Astrocyte of the cerebellum (primary cell): ENCODE results near the gene EPHA4.

Source experiments
- DNase-seq: peaks from one replicate; pipeline ENCODE4 v3.0.0-alpha.2; 2011; ENCODE audit warnings: low read depth
- H3K4me3 ChIP-seq: 2 replicates; pipeline ENCODE4 v1.5.1; 2011; ENCODE audit warnings: mild to moderate bottlenecking, low read depth, low read length, moderate library complexity
- in situ Hi-C: cut with HindIII; loops from 2 replicates; pipeline ENCODE4 v1.10.0; 2017; ENCODE audit warnings: low sequenced_read_pairs
- TF ChIP-seq, protein P1 (sequence below): IDR thresholded peaks from 2 replicates; pipeline ENCODE4 v1.5.1; 2012; ENCODE audit warnings: low read length, low read depth, moderate library complexity, mild to moderate bottlenecking; ENCODE audit errors: missing control alignments

The EPHA4 gene

DNA sequence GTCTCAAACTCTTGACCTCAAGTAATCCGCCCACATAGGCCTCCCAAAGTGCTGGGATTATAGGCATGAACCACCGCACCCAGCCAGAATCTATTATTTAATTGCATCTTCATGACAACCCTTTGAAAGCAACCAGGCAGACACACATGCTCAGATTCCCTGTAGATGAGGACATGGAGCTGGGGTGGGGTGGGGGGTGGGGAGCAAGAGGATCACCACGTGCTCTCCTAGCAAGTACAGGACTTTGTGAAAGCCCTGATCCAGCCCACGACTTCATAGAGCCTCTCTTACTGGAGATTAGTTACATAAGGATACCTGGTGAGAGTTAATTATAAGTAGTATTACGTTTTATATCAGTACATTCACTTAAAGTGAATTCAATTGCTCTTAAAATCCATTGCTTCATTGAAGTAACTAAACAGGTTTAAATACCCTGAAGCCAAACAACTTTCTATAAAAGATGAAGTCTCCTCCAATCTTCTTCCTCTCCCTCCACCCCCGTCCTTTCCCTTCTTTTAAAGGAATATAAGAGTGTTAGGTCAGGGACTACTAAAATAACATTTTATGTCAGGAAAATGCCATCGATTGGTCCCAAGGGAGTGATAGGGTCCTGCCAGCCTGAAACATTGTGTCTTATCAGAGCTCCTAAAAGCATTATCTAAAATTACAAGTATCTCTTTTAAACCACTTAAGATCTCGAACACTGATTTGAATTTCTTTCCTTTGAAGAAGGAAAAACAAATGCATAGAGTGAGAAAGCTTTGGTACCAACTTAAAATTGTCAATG is 123.9 kb downstream of the EPHA4 start:
- in situ Hi-C loops, result no loop called here
- H3K4me3 ChIP-seq, result no peak overlapping the region
- TF ChIP-seq, protein P1, sequence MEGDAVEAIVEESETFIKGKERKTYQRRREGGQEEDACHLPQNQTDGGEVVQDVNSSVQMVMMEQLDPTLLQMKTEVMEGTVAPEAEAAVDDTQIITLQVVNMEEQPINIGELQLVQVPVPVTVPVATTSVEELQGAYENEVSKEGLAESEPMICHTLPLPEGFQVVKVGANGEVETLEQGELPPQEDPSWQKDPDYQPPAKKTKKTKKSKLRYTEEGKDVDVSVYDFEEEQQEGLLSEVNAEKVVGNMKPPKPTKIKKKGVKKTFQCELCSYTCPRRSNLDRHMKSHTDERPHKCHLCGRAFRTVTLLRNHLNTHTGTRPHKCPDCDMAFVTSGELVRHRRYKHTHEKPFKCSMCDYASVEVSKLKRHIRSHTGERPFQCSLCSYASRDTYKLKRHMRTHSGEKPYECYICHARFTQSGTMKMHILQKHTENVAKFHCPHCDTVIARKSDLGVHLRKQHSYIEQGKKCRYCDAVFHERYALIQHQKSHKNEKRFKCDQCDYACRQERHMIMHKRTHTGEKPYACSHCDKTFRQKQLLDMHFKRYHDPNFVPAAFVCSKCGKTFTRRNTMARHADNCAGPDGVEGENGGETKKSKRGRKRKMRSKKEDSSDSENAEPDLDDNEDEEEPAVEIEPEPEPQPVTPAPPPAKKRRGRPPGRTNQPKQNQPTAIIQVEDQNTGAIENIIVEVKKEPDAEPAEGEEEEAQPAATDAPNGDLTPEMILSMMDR, result no peak
- no peak for DNase-seq

DNA sequence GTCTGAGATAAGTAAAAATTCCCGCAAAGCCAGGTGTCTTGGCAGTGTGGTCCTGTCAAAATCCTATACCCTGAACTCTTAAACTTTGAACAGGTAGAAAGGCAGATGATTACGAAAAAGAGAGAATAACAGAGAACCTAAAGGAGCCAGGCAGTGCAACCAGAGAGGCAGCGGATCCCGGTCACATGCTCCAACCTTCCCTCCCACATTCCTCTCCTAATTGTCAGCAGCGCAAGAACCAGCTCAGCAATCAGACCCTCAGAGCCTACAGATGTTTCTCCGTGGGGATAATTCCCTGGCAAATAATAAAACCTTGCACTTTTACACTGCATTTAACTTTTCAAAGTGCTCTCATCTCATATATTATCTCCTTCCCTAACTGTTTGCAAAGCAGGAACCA is 124.8 kb downstream of the EPHA4 start:
- H3K4me3 ChIP-seq, result no peak overlapping the region
- in situ Hi-C loops, result no loop called here
- TF ChIP-seq, protein P1, result no peak
- DNase-seq, result no peak

DNA sequence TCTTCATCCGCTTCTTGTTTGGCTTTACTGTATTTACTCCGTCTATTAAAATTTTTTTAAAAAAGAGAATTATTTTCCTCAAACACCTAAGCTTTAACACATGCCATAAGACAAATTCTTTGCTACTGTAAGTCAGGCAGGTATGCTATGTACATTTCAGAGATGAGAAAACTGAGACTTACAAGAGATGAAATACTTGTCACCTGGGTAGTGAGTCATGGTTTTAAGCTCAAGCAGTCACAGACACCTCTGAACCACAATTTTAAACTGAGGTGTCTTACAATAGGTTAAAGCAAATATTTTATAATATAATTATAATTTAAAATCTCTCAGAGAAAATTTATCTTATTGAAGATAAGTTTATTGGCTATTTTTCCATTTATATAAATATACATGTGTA is 126.0 kb downstream of the EPHA4 start:
- no peak overlapping the region for H3K4me3 ChIP-seq
- in situ Hi-C loops, result no loop called here
- TF ChIP-seq, protein P1, result no peak
- no peak for DNase-seq

DNA sequence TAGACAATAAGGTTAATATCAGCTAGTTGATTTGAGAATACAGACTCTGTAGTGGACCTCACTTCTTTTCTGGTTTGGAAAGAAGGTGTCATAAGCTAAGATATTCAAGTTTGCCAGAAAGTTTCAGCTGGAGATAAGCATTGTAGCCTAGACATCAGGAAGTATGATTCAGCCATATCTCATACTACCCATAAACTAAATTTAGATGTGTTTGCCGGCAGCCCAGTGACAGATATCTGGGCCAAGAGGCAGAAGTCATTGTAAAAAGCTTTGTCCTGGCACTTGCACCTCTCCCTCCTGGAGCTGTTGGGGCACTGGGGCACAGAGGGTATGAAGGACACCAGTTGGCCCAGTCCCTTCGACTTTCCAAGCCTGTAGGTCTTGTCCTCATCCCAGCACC is 128.0 kb downstream of the EPHA4 start:
- in situ Hi-C loops, result no loop called here

DNA sequence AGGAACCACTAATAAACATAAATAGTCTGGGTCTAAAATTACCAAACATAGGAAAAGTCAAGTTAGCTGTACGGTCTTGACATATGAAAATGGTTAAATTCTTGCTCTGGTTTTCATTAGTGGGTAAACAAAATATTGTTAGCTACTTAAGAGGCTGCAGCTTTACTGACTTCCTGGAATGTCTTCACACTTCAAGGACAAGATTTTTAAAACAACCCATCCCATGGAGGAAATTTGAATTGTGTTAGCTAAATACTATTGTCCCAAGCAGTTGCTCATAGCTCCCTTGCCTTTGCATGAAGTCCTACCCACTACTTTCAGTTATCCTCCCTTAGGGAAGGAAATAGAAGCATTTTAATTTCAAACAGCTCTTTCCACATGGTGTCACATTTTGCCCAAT is 128.5 kb downstream of the EPHA4 start:
- in situ Hi-C loops, result no loop called here
- H3K4me3 ChIP-seq, result no peak overlapping the region
- TF ChIP-seq, protein P1, result no peak
- no peak for DNase-seq

More for the DNA sequence above, 128.0 kb downstream of the EPHA4 start:
- H3K4me3 ChIP-seq, result no peak overlapping the region
- TF ChIP-seq, protein P1, result no peak
- DNase-seq, result no peak

DNA sequence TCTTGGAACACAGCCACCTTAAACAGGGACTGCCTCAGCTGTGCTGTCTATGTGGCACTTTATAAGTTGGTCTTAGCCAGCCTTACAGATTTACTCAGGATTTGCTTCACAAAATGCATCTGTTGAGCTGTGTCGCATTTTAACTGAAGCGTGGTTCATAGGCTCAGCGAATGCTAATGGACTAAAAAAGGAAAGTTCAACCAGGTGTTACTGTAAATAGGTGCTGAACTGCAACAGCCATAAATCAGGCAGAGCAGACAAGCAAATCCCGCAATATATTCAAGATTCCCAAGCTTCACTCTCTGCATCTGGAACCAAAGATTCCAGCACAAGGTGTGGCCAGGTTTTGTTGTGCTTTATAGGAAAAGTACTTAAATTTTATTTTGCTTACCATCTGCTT is 130.0 kb downstream of the EPHA4 start:
- no peak overlapping the region for H3K4me3 ChIP-seq
- no peak for DNase-seq
- TF ChIP-seq, protein P1, result no peak
- in situ Hi-C loops, result no loop called here
